Skeletal muscle tissue (tissue), 2 donors: ENCODE data around the gene ACSS1. TPM values are rescaled to one million over a fixed set of nuclear protein-coding genes. Genes with fewer than 3 reads are reported as not detected.

Source experiments
- small RNA-seq: library from RNA; depleted of rRNA; stranded (forward); fragments of <200 nt; gene quantifications from one replicate; pipeline ENCODE3, GENCODE V24; 2014
- total RNA-seq: library from RNA; depleted of rRNA; stranded (reverse); fragments of >200 nt; gene quantifications from one replicate; pipeline ENCODE4 v1.2.3, GENCODE V29; 2014

ACSS1 gene
- total RNA-seq, 1 donor from 2014 or later, result 8.9 TPM

Small RNAs within 50 kb of the gene (small RNA-seq; reads per million reads assigned to genes)
- not detected for gene RNU6-1257P

Other genes with a start within 250 kb of the ACSS1 start
- 1.0 TPM for gene CST7, start 108.9 kb downstream of the ACSS1 start, total RNA-seq
- gene APMAP, start 65.4 kb downstream of the ACSS1 start, total RNA-seq, result 41.2 TPM
- not detected for gene VSX1, start 24.0 kb upstream of the ACSS1 start, total RNA-seq
- gene ENTPD6, start 137.6 kb upstream of the ACSS1 start, total RNA-seq, result 17.7 TPM
- gene PYGB, start 189.9 kb upstream of the ACSS1 start, total RNA-seq, result 20.9 TPM